GM12878 (cell line): ENCODE results near the gene SPTLC2. TPM values are rescaled to one million over a fixed set of nuclear protein-coding genes. Genes with fewer than 3 reads are reported as not detected.

Experiments used
- ATAC-seq: fragments of 200-7000 bp; cut with Tn5 transposase; 3 replicates; pipeline ENCODE4 v1.9.1; 2020; ENCODE audit warnings: mild to moderate bottlenecking, moderate library complexity
- BruUV-seq: library from RNA; stranded (reverse); fragments of 400-500 nt; replicated peaks from 2 replicates; lab custom pipeline; 2021; lab: Mats Ljungman, UMichigan
- CTCF ChIA-PET: fragments of 300-600 bp; sonication (Branson Sonifier 250); formaldehyde crosslinking; extraction: SDS; loops from one replicate; lab custom pipeline; 2021; ENCODE audit warnings: inconsistent platforms; lab: Yijun Ruan, JAX
- POLR2A ChIA-PET: fragments of 350-600 bp; formaldehyde crosslinking; extraction: SDS; loops from one replicate; lab custom pipeline; 2021; ENCODE audit warnings: inconsistent platforms; lab: Charles Lee
- RAD21 ChIA-PET: fragments of 300-600 bp; sonication (Branson Sonifier 250); formaldehyde crosslinking; loops from one replicate; lab custom pipeline; 2023; ENCODE audit warnings: antibody characterized with exemption; ENCODE audit not compliant: unreplicated experiment; lab: Charles Lee
- SMC1A ChIA-PET: fragments of 300-600 bp; sonication (Branson Sonifier 250); formaldehyde crosslinking; loops from one replicate; lab custom pipeline; 2023; ENCODE audit not compliant: unreplicated experiment, uncharacterized antibody; lab: Charles Lee
- DNase-seq: peaks from one replicate; pipeline ENCODE4 v3.0.0-alpha.2; 2011; ENCODE audit warnings: low read depth, low spot score
- FAIRE-seq: peaks from 3 replicates; lab custom pipeline; 2011; peaks lifted over from hg19 to GRCh38; lab: Jason Lieb, UNC
- H2AFZ ChIP-seq: 2 replicates; pipeline ENCODE4 v1.6.0; 2011; ENCODE audit warnings: low read depth, low read length, control low read depth; ENCODE audit not compliant: control insufficient read depth
- H3K27ac ChIP-seq: 2 replicates; pipeline ENCODE4 v1.5.1; 2011; ENCODE audit warnings: control low read depth; ENCODE audit not compliant: control insufficient read depth, insufficient read depth
- H3K27me3 ChIP-seq, 2 experiments: replicated peaks in 1 of 2; 2 replicates each; pipeline versions ENCODE4 v1.6.0 to v1.6.1; 2011; ENCODE audit warnings: low read length in 1 of 2; ENCODE audit not compliant: control insufficient read depth in 2 of 2, insufficient read depth in 2 of 2
- H3K36me3 ChIP-seq, 2 experiments: 2 replicates each; pipeline ENCODE4 v1.5.1; 2011; ENCODE audit warnings: low read length in 1 of 2; ENCODE audit not compliant: control insufficient read depth in 2 of 2, insufficient read depth in 2 of 2
- H3K4me1 ChIP-seq: 2 replicates; pipeline ENCODE4 v1.6.1; 2011; ENCODE audit warnings: mild to moderate bottlenecking, low read length, moderate library complexity, mixed read lengths; ENCODE audit not compliant: control insufficient read depth, insufficient read depth
- H3K4me2 ChIP-seq: 2 replicates; pipeline ENCODE4 v1.6.0; 2011; ENCODE audit warnings: control low read depth; ENCODE audit not compliant: control insufficient read depth, insufficient read depth
- H3K4me3 ChIP-seq: fragments of 200-600 bp; sonication (generic); 2 replicates; pipeline ENCODE4 v1.5.1; 2016
- H3K79me2 ChIP-seq: 2 replicates; pipeline ENCODE4 v1.6.0; 2011; ENCODE audit warnings: low read length; ENCODE audit not compliant: control insufficient read depth, insufficient read depth
- H3K9ac ChIP-seq: 2 replicates; pipeline ENCODE4 v1.8.0; 2011; ENCODE audit warnings: low read length, control low read depth, mixed read lengths; ENCODE audit not compliant: control insufficient read depth, insufficient read depth
- H3K9me3 ChIP-seq: replicated peaks from 3 replicates; pipeline ENCODE4 v1.5.1; 2011; ENCODE audit warnings: mild to moderate bottlenecking, low read length; ENCODE audit not compliant: control insufficient read depth, insufficient read depth
- H4K20me1 ChIP-seq: 2 replicates; pipeline ENCODE4 v1.6.0; 2011; ENCODE audit not compliant: control insufficient read depth, insufficient read depth
- CEBPZ ChIP-seq: fragments of 150-350 bp; IDR thresholded peaks from 2 replicates; pipeline ENCODE4 v1.6.1; 2016; ENCODE audit warnings: low read depth, low read length
- ELK1 ChIP-seq: IDR thresholded peaks from 2 replicates; pipeline ENCODE4 v1.6.1; 2012; ENCODE audit warnings: low read depth, low read length, improper control_type of control experiment
- IRF3 ChIP-seq: fragments of 450-650 bp; IDR thresholded peaks from 2 replicates; pipeline ENCODE4 v1.6.1; 2014; ENCODE audit warnings: mild to moderate bottlenecking
- IRF5 ChIP-seq: fragments of 450-650 bp; IDR thresholded peaks from 2 replicates; pipeline ENCODE4 v1.6.1; 2017; ENCODE audit warnings: borderline replicate concordance
- MTA3 ChIP-seq: IDR thresholded peaks from 2 replicates; pipeline ENCODE4 v1.6.1; 2012; ENCODE audit warnings: low read length, inconsistent platforms, borderline replicate concordance
- NFYB ChIP-seq: IDR thresholded peaks from 2 replicates; pipeline ENCODE4 v1.6.1; 2011; ENCODE audit warnings: low read depth, mild to moderate bottlenecking, low read length, improper control_type of control experiment, moderate library complexity; ENCODE audit not compliant: insufficient read depth
- POLR2AphosphoS2 ChIP-seq: IDR thresholded peaks from 2 replicates; pipeline ENCODE4 v1.6.1; 2011; ENCODE audit warnings: low read depth, mild to moderate bottlenecking, low read length, improper control_type of control experiment, moderate library complexity
- POLR2AphosphoS5 ChIP-seq: IDR thresholded peaks from 2 replicates; pipeline ENCODE4 v1.6.1; 2011; ENCODE audit warnings: mild to moderate bottlenecking, low read length, inconsistent platforms
- POU2F2 ChIP-seq: IDR thresholded peaks from 3 replicates; pipeline ENCODE4 v1.6.1; 2011; ENCODE audit warnings: low read depth, mild to moderate bottlenecking, low read length, borderline replicate concordance
- RELA ChIP-seq: fragments of 450-650 bp; IDR thresholded peaks from 2 replicates; pipeline ENCODE4 v1.8.0; 2014; ENCODE audit warnings: borderline replicate concordance; ENCODE audit not compliant: partially characterized antibody
- RUNX3 ChIP-seq: IDR thresholded peaks from 2 replicates; pipeline ENCODE4 v1.6.1; 2012; ENCODE audit warnings: low read length, inconsistent platforms
- SRF ChIP-seq, 2 experiments: IDR thresholded peaks; 2 replicates each; pipeline ENCODE4 v1.6.1; 2011; ENCODE audit warnings: low read depth in 2 of 2, low read length in 2 of 2, mild to moderate bottlenecking in 1 of 2, moderate library complexity in 1 of 2
- STAT3 ChIP-seq: IDR thresholded peaks from 2 replicates; pipeline ENCODE4 v1.6.1; 2011; ENCODE audit warnings: low read depth, low read length, improper control_type of control experiment
- TARDBP ChIP-seq: IDR thresholded peaks from 2 replicates; pipeline ENCODE4 v1.6.1; 2016; ENCODE audit warnings: borderline replicate concordance
- TCF7 ChIP-seq: IDR thresholded peaks from 2 replicates; pipeline ENCODE4 v1.6.1; 2014; ENCODE audit warnings: antibody characterized with exemption, borderline replicate concordance
- ZNF217 ChIP-seq: fragments of 450-650 bp; IDR thresholded peaks from 2 replicates; pipeline ENCODE4 v1.6.1; 2017; ENCODE audit warnings: antibody characterized with exemption, mild to moderate bottlenecking
- ZNF274 ChIP-seq: IDR thresholded peaks from one replicate; pipeline ENCODE4 v1.8.0; 2011; ENCODE audit not compliant: insufficient read length, insufficient read depth
- WGBS: methylation state at CpG from one replicate; pipeline ENCODE4 v1.1.6; 2016; ENCODE audit warnings: low lambda C conversion rate; ENCODE audit not compliant: insufficient replicate concordance, insufficient coverage; ENCODE audit errors: missing lambda C conversion rate; 5-methylcytosine and 5-hydroxymethylcytosine counted together
- in situ Hi-C: fragments of 300-500 bp; cut with MboI; formaldehyde crosslinking; loops from 9 replicates; pipeline ENCODE4 v1.14.3; 2018; ENCODE audit warnings: mixed read lengths
- intact Hi-C: fragments of 100-400 bp; cut with micrococcal nuclease; formaldehyde crosslinking; loops from one replicate; pipeline ENCODE4 v1.14.2; 2022; ENCODE audit not compliant: unreplicated experiment
- polyA plus RNA-seq, 11 experiments: library from polyadenylated mRNA; depleted of rRNA in 4 of 11; unstranded in 6 of 11; stranded (reverse) in 5 of 11; fragments of >200 nt; fragmentation: Nextera tagmentation in 4 of 11; fragmentation: Illumina TruSeq in 1 of 11; extraction: Ambion mirVana in 4 of 11; extraction: Trizol in 1 of 11; gene quantifications; 1 replicate in 1 of 11; 2 replicates in 10 of 11; pipeline versions ENCODE4 v1.2.1 to v1.2.3, GENCODE V29; 2011 to 2016; ENCODE audit warnings: inconsistent platforms in 2 of 11, missing spikeins in 2 of 11, low read depth in 1 of 11
- total RNA-seq, 4 experiments: library from RNA; depleted of rRNA in 3 of 4; stranded (reverse); fragments of >200 nt in 3 of 4; fragmentation: Illumina TruSeq in 1 of 4; extraction: Trizol in 1 of 4; gene quantifications; 2 replicates each; pipeline versions ENCODE4 v1.2.1 to v1.2.3, GENCODE V29; 2013 to 2021

The SPTLC2 gene
- total and polyA plus RNA-seq, 10 of the 15 experiments (the other 5 are each of a cell fraction or from before 2014, with no cell fraction given), result 6.9 to 35.1 (median 19.7) TPM

- Histone ChIP-seq H3K4me2 (no peak overlapping the region), H3K4me3 (no peak overlapping the region), H3K4me1 (no peaks in the 10 kb centered on the region), H3K9ac (no peak overlapping the region), H3K36me3 (peaks cover 9 to 27% of the 10 kb centered on the region in 2 experiments), H3K27ac (no peak overlapping the region), H4K20me1 (no peaks in the 10 kb centered on the region), H2AFZ (no peak overlapping the region), H3K9me3 (no peaks in the 10 kb centered on the region), H3K79me2 (no peaks in the 10 kb centered on the region), H3K27me3 (no peaks in the 10 kb centered on the region)
- BruUV-seq, result no TSS peak
- intact Hi-C loops (no loop called here), in situ Hi-C loops (no loop called here)
- CTCF ChIA-PET, result interaction anchor here (0.6 to 2.8 kb wide), 3 partner anchors 9 to 59 kb away, joined by 3 to 26 read pairs (median 3); no protein-coding TSS in a partner anchor
- POLR2A ChIA-PET, result no interaction called here
- DNase-seq, result no peak
- FAIRE-seq, result no peak
- 100% methylated on average over 1 of the region's 1 CpG for WGBS
- RAD21 ChIA-PET, result no interaction called here
- TF ChIP-seq CEBPZ (no peak), POLR2AphosphoS5 (no peak), MTA3 (no peak), TCF7 (no peak), ZNF274 (no peak), IRF5 (no peak), POU2F2 (no peak), ELK1 (no peak), RUNX3 (no peak), STAT3 (no peak), IRF3 (no peak), ZNF217 (no peak), RELA (no peak), SRF (IDR thresholded peaks at IDR 0.05; ENCODE audit: low read depth in 2 of 2, low read length in 2 of 2) (no peak), TARDBP (no peak), NFYB (no peak), POLR2AphosphoS2 (no peak)
- ATAC-seq, result no peak
- SMC1A ChIA-PET, result interaction anchor here (2.8 kb wide), 1 partner anchor 10 kb away, joined by 12 read pairs; no protein-coding TSS in a partner anchor
These were observed 146.9 kb downstream of the SPTLC2 start for GRCh38 chr14:77469539-77469938.
